ENCODE data around the gene REEP1.
"Not testable (repeated sequence)": the region's sequence is repeated elsewhere in the genome, so short reads cannot be mapped to it uniquely, and the experiment has no call there.

Gene REEP1

DNA sequence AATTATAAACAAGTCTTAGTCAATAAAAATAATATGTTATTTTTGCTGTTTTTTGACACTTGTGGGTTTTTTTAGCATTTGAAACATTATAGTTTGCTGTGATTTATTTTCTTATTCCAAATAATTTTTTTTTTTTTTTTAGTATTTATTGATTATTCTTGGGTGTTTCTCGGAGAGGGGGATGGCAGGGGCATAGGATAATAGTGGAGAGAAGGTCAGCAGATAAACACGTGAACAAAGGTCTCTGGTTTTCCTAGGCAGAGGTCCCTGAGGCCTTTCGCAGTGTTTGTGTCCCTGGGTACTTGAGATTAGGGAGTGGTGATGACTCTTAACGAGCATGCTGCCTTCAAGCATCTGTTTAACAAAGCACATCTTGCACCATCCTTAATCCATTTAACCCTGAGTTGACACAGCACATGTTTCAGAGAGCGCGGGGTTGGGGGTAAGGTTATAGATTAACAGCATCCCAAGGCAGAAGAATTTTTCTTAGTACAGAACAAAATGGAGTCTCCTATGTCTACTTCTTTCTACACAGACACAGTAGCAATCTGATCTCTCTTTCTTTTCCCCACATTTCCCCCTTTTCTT is 8.5 kb upstream of the REEP1 start:
- not testable (repeated sequence) for DNase-seq (ENCODE audit: low read depth in 2 of 3, low spot score in 2 of 3)

DNA sequence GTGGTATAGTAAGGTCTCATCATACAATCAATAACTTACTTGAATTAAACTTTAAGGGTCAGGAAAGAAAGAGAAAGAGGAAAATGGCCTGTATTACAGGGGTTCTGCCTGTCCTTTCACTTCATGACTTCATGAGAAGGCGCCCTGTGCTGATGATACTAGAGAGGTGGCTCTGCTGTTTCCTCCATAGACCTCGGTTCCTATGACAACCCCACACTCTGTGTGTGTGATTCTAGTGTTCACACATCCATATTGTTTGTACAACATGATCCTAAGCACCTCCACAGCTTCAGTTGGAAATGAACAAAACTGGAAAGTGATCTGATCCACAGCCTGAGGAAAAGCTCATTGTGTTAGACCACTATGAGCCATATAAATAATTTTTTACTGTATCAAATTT is 7.0 kb upstream of the REEP1 start:
- no peak for DNase-seq (ENCODE audit: low read depth in 2 of 3, low spot score in 2 of 3)

DNA sequence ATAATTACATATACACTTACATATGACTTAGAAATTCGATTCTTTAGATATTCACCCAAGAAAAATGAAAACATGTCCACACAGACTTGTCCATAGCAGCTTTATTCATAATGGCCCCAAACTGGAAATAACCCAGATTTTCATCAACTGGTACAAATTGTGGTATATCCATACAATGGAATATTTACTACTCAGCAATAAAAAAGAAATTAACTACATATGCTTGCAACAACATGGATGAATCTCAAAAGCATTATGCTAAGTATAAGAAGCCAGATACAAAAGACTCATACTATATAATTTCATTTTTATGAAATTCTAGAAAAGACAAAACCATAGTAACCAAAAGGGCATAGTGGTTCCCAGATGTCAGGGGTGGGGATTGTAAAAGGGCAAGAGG is 5.1 kb upstream of the REEP1 start:
- no peak for DNase-seq (ENCODE audit: low read depth in 2 of 3, low spot score in 2 of 3)

DNA sequence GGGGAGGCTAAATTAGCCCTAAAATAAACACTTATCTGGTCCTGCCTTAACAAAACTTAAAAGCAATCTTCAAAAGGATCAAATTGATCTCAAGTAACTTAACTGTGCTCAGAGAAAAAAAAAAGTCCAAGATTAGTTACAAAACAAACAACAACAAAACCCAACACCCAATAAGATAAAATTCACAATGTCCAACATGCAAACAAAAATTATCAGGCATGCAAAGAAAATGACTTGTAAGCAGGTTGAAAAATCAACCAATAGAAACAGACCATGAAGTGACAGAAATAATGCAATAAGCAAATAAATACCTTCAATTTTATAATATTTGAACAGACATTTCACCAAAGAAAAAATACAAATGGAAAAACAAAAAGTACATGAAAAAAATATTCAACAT is 4.0 kb upstream of the REEP1 start:
- no peak for DNase-seq (ENCODE audit: low read depth in 2 of 3, low spot score in 2 of 3)

- DNase-seq (ENCODE audit: low read depth in 2 of 3, low spot score in 2 of 3) = no peak
Observed at GRCh38 chr2:86338778-86339295, 1.4 kb upstream of the REEP1 start.

DNA sequence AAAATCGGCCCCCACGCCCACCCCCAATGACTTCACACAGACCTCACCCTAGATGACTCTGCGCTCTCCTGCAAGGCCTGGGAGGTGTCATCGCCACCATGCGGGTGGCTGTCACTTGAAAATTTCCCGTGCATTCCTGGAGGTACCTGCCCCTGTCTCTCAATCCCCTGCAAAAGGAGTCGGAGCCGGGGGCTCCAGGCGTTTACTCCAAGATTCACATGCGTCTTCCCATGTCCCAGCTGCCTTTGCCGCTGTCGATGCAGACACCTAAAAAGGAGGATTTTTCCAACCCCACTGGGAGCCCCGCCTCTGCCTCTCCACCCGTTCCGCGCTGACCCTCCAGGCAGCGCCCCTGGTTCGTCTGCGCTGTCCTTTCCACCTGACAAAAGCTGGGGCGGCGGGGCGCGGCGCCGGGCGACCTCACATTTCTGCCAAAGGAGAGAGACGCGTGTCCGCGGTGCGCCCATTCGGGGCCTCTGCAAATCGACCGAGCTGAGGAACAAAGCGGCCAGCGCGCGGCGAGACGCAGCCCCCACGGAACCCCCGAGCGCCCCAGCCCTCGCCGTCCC is 667 bp downstream of the REEP1 start:
- peak in 1 of 3 experiments; percentile 7 for DNase-seq (ENCODE audit: low read depth in 2 of 3, low spot score in 2 of 3)

- no peak for DNase-seq (ENCODE audit: low read depth in 2 of 3, low spot score in 2 of 3)
Observed at GRCh38 chr2:86335865-86336674, 1.4 kb downstream of the REEP1 start.

DNA sequence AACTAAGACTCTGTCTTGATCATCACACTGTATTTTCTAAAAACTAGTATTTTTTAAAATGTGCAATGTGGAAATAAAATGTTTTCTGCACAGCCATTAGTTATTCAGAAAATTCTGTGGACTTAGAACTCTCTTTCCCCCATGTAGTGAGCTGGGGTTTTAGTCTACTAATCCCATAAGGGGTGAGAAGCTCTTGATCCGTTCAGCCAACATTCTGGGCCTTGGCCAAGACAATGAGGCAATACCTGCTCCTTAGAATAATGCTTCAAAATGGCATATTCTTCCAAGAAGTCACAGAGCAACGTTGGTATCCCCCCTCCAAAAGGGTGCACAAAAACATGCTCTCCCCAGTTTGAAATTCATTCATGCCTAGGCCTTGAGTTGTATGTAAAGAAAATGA is 4.0 kb downstream of the REEP1 start:
- no peak for DNase-seq (ENCODE audit: low read depth in 2 of 3, low spot score in 2 of 3)

DNA sequence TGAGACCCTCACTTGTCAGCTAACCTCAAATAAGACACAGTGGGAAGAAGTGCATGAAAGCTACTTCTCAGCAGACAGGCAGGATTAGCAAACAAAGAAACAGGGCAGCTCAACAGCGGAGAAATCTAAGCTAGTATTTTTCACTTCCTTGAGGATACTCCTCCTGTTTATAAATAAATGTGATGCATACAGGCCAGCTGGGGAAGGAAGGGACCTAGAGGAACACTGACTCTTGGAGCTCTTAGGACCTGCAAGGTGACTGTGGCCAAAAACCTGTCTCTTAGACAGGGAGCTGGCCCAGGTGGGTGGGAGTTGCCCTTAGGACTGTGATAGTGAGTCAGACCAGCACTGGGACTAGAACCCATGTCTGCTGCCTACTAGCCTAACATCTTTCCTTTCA is 4.8 kb downstream of the REEP1 start:
- DNase-seq (ENCODE audit: low read depth in 2 of 3, low spot score in 2 of 3) = no peak

- DNase-seq (ENCODE audit: low read depth in 2 of 3, low spot score in 2 of 3) = no peak
Observed at GRCh38 chr2:86331384-86331783, 6.0 kb downstream of the REEP1 start.

DNA sequence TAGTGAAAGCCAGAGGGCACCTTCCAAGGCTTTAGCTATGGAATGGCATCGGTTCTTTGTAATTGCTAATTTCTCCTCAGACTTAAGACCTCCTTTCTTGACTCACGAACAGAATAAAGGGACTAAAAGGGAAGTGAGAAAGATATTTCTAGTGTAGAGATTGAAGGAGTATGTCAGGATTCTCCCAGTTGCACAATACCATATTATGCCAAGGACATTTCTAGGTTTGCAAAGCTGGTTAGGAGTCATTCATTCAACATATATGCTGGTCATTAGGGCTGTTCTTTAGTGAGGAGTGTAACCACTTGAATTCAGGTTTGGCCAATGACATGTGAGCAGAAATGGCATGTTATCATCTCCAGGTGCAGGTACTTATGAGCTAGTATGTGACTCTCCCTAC is 7.4 kb downstream of the REEP1 start:
- no peak for DNase-seq (ENCODE audit: low read depth in 2 of 3, low spot score in 2 of 3)

DNA sequence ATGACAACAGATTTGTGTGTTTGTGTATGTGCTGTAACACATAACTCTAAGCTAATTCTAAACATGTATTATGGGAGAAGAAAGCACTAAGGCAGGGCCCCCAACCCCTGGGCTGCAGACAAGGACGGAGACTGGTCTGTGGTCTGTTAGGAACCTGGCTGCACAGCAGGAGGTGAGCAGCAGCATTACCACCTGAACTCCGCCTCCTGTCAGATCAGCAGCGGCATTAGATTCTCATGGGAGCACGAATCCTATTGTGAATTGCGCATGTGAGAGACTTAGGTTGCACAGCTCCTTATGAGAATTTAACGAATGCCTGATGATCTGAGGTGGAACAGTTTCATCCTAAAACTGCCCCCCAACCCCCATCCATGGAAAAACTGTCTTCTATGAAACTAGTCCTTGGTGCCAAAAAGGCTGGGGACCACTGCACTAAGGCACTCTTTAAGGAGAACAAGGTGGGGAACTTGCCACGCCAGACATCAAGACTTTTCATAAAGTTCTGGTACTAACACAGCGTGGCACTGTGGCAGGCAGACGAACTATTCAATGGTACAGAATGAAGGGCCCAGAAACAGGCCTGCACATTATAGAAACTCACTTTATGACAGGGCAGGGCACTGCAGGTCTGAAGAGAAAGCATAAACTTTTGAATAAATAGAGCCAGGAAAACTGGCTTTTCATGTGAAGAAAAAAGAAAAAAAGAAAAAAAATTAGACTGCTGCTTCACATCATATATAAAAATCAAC is 14.0 kb downstream of the REEP1 start:
- DNase-seq (ENCODE audit: low read depth in 2 of 3, low spot score in 2 of 3) = no peak

DNA sequence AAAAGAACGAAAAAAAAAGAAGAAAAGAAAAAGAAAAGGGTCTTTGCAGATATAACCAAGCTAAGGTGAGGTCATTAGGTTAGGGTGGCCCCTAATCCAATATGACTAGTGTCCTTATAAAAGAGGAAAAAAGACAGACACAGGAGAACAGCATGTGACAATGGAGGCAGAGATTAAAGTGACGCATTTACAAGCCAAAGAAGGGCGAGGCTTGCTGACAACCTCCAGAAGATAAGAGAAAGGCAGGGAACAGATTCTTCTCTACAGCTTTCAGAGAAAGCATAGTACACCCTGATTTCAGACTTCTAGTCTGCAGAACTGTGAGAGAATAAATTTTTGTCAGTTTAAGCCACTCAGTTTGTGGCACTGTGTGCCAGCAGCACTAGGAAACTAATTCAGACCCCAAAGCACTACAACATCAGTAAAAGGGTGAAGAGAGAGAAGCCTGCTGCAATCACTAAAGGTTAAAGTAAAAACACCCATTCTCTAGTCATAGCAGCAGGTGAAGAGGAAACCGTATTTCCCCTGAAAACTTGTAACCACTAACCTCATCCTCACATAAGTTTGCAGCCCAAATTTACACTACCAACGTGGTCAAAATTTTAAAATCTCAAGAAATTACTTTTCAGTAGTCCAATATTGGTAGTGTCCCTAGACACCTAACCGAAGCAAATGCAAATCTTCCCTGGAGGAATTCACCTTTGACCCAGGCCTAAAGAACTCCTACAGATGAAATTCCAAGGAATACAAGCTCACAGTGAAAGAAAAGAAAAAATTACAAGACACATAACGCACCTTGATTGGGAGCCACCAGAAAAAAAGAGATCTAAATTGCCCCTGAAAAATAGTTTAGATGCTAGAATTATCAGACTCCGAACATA is 17.5 kb downstream of the REEP1 start:
- DNase-seq (ENCODE audit: low read depth in 2 of 3, low spot score in 2 of 3) = no peak

GRCh38 chr2:86315084-86315483 is 22.3 kb downstream of the REEP1 start:
- DNase-seq (ENCODE audit: low read depth in 2 of 3, low spot score in 2 of 3) = no peak

GRCh38 chr2:86314125-86314524 is 23.3 kb downstream of the REEP1 start:
- no peak for DNase-seq (ENCODE audit: low read depth in 2 of 3, low spot score in 2 of 3)

- no peak for DNase-seq (ENCODE audit: low read depth in 2 of 3, low spot score in 2 of 3)
Observed at GRCh38 chr2:86313341-86313740, 24.1 kb downstream of the REEP1 start.

GRCh38 chr2:86311879-86312278 is 25.5 kb downstream of the REEP1 start:
- DNase-seq (ENCODE audit: low read depth in 2 of 3, low spot score in 2 of 3) = no peak

DNA sequence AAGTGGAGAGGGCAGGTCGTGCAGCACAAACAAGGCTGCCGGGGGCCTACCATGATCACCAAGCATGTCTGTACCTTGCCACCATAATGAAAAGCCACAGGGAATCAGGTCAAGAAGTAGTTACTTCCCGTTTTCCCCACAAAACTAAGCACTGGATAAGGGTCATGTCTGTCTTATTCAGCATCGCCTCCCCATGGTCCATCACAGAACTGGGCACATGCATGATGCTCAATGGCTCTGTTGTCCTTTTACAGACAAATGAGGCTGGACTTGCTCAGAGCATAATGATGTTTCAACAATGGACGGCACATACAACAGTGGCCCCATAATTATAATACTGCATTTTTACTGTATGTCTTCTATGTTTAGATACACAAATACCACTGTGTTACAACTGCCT is 27.5 kb downstream of the REEP1 start:
- no peak for DNase-seq (ENCODE audit: low read depth in 2 of 3, low spot score in 2 of 3)

GRCh38 chr2:86308984-86309695 is 28.3 kb downstream of the REEP1 start:
- DNase-seq (ENCODE audit: low read depth in 2 of 3, low spot score in 2 of 3) = no peak

DNA sequence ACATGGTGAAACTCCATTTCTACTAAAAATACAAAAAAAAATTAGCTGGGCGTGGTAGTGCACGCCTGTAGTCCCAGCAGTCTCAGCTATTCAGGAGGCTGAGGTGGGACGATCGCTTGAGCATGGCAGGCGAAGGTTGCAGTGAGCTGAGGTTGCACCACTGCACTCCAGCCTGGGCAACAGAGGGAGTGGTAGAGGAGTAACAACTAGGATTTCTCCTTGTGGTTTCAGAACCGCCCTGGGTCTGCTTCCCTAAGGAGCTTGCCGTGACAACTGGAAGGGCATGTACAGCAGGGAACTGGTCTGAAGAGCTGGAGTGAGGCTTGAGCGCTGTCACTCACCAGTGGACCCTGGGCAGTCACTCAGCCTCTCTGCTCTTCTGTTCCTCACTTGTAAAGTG is 29.1 kb downstream of the REEP1 start:
- no peak for DNase-seq (ENCODE audit: low read depth in 2 of 3, low spot score in 2 of 3)
